Measurements from ENCODE around the gene MGAT4C.

The MGAT4C gene

DNA sequence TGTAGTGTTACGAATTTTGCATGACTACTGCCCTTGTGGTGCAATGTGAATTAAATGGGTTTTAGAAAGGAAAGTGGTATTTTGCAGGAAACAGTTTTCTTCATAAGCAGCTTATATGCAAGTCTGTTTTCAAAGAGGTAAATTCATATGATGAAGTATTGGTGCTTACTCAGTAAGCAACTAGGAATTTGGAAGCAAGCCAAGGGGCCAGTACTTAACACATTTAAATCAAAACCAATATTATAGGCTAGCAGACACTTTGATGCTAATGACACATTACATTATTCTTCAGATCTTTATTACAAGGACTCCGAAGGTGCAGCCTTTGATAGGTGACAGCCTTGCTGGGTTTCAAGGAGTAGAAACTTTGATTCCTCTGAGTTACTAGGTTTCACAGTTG lies 23.1 kb downstream of the MGAT4C start:
- H3K4me3 ChIP-seq, result no peak overlapping the region
- no peak overlapping the region for H3K27ac ChIP-seq

DNA sequence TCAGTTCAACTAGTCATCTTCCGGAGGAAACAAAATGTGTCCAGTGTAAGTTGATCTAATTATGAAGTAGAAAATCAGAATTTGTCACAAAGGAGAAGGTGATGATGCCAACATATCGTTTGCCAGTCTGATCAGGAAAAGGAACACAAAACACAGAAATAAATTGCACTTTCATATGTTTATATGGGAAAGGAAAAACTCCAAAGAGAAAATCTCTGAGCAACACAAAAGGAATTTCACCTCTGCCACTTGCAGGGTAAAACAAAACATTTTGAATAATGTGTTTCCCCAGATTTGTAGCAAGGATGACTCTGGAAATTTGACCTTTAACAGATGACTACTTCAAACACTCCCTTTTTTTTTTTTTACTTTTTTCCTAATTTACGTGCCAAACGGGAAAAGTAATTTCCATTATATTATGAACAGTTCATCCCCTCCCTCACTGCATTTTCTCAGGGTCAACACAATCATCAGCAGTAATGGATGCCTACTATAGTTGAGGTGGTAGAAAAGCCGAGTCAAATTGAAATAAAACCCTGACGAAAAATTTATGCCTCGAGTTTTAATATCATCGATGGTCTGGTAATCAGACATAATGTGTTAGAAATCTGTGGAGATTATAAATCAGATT lies 25.6 kb downstream of the MGAT4C start:
- no peak overlapping the region for H3K27ac ChIP-seq

DNA sequence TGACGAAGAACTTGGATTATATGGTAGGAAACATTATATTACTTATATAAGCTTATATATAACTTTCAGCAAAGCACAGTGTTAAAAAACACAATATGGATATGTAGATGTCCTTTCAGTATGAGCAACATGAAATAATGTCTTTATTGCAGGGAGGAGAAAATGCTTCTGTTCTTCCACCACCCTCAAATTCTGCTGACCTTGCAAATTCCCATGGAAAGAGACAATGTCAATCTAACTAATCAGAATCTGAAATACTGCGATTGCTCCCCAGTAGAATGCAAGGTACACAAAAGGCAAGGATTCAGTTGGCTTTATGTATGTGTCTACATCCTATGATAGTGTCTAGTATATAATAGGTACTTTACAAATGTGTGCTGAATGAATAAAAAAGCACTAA lies 26.4 kb downstream of the MGAT4C start:
- H3K27ac ChIP-seq, result no peak overlapping the region
- H3K4me3 ChIP-seq, result no peak overlapping the region

More for the DNA sequence above, 25.6 kb downstream of the MGAT4C start:
- no peak overlapping the region for H3K4me3 ChIP-seq

DNA sequence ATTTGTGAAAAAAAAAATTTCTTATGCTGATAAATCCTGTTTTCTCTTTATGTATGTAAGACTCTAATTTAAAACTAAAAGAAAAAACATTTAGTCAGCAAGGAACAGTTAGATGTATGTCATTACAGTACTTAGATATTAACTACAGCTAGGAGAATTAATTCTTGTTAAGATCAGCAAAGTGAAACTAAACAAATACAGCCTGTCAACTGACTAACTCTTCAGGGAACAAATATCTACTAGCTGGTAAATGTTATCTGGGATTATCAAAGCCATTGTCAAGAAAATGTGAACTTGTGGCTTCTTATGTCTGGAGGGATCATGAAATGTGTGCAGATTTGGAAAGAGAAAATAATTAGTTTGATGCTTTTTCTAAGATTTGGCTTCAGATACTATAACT lies 27.5 kb downstream of the MGAT4C start:
- no peak overlapping the region for H3K27ac ChIP-seq

DNA sequence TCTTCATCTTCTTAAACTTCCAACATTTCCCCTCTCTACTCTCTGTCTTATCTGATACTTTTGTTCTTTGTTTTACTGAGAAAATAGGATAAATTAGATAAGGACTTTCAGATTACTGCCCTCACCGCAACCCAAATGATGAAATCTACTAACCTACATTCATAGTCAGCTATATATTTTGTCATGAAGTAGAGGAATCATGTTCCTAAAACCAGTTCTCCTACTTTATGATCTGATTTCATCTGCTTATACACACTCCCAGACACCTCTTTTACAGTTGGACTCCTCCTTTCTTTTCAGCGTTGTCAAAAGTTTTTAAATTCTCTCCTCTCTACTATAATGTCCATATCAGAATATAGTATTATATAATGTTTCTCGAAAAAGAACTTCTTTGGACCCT lies 29.7 kb downstream of the MGAT4C start:
- H3K4me3 ChIP-seq, result no peak overlapping the region
- H3K27ac ChIP-seq, result no peak overlapping the region

More for the DNA sequence above, 27.5 kb downstream of the MGAT4C start:
- no peak overlapping the region for H3K4me3 ChIP-seq

DNA sequence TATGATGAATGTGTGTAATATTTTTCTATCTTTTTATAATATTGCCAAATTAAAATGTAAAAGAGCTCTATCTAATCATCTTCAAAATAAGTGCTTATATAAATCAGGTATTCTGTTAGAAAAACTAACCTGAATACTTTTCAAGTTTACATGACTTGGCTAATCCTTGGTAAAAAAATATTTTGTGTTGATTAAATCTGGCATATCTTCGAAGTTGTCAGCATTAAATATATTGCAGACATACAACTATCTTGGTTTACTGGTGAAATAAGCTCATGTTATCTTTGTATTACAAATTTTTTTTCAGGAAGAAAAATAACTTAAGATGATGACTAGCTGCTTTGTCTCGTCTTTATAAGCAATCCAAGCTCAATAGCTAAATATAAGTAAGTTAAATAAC lies 39.6 kb downstream of the MGAT4C start:
- H3K4me3 ChIP-seq, result no peak overlapping the region
- no peak overlapping the region for H3K27ac ChIP-seq

DNA sequence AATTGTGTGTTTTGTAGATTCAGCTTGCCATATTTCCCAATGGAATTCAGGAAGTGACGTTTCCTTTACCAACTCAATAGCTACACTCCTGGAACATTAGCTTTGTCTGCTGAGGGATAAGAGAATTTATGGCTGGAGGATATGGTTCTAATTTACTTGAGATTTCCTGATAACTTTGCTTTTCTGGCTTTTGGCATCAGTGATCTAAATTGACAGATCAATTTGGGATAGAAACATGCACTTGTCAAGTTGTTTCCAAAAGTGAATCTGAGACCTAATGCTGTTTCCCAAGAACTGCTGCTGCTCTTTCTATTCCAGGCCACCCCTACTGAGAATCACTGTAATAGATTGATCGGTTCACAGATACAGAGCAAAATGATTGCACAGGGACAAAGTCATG lies 43.2 kb downstream of the MGAT4C start:
- no peak overlapping the region for H3K27ac ChIP-seq
- H3K4me3 ChIP-seq, result no peak overlapping the region

DNA sequence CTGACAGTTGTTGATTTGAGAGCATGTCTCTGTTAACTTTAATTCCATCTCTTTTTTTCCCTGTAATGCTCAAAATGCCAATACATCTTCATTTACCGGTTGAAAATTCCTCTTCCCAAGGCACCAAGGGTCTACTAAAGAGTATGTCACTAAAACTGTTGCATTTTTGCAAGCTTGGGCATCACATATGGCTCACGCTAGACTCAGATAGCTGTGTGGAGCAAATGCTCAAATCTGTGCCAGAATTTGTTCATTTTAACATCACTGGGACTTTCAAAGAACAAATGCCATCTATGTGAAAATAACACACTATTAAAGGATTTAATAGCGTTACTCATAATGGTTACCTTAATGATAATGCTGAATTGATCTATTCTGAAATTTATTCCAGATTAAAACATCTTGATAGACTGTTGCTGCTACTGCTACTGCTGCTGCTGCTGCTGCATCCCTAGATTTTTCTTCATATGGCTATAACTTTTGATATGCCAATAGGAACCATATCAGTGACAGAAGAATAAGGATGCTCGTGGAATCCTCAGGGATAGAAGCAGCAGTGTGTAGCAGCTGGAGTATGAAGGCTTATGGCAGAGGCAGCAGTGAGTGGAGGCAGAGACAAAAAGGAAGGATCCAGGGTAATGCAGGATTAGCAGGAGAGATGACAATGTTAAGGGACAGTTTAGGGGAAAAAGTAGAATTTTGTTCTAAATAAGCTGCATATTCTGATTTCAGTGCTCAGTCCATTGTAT lies 57.3 kb downstream of the MGAT4C start:
- H3K4me3 ChIP-seq, result no peak overlapping the region
- no peak overlapping the region for H3K27ac ChIP-seq

DNA sequence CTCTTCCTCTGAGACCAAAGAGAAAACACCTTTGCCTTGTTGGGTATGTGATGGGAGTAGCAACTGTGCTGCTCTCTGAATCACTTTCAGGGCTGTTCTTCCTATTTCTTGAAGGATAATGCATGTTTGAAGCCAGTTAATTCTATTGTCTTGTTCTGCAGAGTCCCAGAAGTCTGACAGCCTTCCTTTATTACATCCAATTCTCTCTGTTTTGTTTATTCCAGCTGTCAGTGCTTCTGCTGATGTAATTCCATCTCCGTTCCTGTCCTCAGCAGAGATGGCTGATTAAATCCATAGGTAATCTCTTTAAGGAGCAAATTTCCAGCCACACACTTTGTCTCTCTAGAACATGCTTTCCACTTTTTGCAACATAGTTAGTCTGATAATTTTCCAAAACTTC lies 59.7 kb downstream of the MGAT4C start:
- Histone ChIP-seq H3K4me3 (no peak overlapping the region), H3K27ac (no peak overlapping the region)

DNA sequence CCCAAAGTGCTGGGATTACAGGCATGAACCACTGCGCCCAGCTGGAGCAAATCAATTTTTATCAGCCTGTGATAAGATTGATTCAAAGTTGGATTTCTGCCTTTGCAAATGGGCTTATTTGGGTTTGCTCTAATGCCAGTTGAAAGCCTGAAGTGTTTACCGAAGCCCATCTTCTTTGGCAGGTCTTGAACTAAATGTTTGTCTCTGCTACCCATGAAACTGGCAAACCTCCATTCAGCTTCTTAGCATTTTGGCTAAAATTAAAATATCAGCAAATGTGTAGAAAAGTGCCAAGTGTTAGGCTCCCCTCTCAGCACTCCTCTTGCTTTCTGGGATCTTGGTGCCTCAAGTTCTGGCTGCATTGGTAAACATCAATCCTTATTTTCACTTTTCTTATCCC lies 61.5 kb downstream of the MGAT4C start:
- Histone ChIP-seq H3K27ac (no peak overlapping the region), H3K4me3 (no peak overlapping the region)

DNA sequence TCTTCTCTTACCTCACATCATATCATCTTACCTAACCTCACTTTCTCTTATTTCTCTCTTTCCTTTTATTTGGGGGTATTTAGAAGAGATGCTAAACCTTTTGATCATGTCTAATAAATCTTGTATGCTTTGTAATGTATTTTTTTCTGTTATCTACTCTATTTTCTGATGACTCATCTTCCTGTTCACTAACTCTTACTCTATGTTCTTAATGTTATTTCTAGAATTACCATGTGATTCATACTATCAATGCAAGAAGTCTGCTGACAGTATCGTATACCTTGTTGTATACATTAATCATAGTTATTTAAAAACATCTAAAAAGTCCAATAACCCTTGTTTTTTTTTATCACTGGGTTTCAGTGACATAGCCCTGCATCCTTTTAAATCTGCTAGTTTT lies 62.3 kb downstream of the MGAT4C start:
- Histone ChIP-seq H3K27ac (no peak overlapping the region), H3K4me3 (no peak overlapping the region)

DNA sequence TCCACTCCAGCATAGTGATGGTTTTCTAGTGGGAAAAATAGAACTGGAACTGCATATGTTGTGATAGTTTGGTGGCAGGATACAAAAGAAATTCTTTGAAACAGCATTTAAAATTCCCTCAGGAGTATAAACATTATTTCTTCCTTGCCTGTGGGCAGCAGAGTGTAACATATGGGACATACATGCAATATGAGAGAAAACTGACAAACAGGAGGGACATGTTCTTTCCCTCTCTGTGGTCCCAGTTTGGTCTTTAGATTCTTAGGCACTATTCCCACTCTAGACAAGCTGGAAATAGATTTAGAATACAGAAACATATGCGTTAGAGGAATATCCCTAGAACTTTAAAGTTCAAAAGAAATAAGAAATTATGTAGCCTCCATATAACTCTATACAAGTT lies 68.0 kb downstream of the MGAT4C start:
- Histone ChIP-seq H3K4me3 (no peak overlapping the region), H3K27ac (no peak overlapping the region)

DNA sequence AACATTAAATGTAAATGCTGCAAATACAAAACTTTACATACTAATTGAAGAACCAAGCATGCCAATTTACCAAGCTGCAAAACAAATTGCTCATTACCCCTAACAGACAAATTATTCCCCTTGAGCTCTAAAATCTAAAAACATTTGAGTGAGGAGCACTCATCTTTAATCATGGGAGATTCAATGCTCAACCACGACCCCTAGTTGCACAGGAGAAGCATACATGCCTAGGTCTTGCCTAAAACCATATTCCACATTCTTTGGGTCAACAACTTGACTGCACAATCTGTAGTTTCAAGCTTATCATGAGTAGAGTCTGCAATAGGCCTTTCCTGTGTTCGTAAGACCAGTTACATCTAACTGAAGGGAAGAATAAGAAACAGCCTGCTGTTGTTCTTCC lies 69.7 kb downstream of the MGAT4C start:
- H3K27ac ChIP-seq, result no peak overlapping the region

DNA sequence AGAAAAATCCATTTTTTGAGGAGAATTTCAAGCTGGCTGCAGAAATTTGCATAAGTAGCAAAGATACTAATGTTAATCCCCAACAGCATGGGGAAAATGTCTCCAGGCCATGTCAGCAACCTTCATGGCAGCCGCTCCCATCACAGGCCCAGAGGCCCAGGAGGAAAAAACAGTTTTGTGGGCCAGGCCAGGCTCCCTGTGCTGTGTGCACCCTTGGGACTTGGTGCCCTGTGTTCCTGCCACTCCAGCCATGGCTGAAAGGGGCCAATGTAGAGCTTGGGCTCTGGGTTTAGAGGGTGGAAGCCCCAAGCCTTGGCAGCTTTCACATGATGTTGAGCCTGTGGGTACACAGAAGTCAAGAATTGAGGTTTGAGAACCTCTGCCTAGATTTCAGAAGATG lies 76.3 kb downstream of the MGAT4C start:
- Histone ChIP-seq H3K27ac (no peak overlapping the region), H3K4me3 (no peak overlapping the region)

More for the DNA sequence above, 69.7 kb downstream of the MGAT4C start:
- no peak overlapping the region for H3K4me3 ChIP-seq

DNA sequence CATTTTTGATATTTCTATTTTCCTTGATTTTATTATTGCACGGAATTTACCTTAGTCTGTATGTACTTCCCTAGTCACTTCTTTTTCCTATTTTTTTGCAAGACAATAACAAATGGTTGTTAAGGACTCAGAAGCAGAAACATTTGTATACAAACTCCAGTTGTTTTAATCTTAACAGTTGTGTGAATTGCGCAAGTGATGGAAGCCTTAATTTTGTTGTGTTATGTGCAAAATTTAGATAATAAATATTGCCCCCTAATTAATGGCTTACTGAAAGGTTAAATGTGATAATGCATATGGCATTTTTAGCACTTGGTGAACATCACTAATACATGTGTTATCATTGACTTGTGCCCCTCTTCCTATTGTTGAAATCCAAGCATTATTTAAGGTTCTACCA lies 82.0 kb downstream of the MGAT4C start:
- no peak overlapping the region for H3K27ac ChIP-seq
- no peak overlapping the region for H3K4me3 ChIP-seq

DNA sequence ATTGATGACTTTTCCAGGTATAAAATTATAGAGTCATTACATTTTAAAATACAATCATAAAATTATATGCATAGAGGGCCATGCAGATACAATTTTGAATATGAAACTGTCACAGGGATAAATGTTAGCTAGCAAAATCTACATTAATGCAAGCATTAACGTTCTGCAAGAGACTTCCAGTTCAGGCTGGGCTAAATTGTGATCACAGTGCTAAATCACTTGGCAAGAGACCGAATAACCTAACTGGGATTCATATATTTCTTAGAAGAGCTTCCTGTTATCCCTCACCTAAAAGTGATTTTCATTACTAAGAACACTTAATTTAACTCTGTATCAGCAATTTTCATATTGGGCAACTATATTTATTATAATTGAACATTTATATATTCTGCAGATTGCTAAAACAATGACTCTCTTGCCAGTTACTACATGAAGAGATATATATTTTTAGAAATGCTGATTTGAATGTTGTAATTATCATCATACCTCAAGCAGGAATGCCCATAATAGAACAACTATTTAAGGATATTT lies 83.2 kb downstream of the MGAT4C start:
- no peak overlapping the region for H3K27ac ChIP-seq
- H3K4me3 ChIP-seq, result no peak overlapping the region

DNA sequence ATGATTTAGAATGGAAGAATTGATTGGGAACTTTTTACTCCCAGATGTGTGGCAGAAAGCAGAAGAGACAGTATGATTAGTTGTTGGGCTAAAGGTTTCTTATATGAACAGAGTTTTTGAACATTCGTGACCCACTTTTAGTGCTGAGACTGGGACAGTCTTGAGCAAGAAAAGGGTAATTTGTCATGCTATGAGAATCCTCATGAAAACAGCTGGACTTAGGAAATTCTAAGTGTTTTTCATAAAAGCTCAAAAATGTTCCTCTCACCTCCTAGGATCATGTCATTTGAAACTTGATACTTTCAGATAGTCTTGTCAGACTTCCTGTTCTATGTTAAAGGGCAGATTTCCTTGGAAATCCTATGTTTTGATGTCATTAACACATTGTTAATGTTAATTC lies 86.1 kb downstream of the MGAT4C start:
- Histone ChIP-seq H3K4me3 (no peak overlapping the region), H3K27ac (no peak overlapping the region)

DNA sequence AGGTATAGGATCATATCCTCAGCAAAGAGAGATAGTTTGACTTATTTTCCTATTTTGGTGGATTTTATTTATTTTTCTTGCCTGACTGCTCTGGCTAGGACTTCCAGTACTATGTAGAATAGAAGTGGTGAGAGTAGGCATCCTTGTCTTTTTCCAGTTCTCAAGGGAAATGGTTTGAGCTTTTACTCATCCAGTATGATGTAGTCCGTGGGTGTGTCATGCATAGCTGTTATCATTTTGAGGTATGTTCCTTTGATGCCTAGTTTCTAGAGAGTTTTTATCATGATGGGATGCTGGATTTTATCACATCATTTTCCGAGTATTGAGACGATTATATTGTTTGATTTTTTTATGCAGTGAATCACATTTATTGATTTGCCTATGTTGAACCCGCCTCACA lies 97.2 kb downstream of the MGAT4C start:
- H3K4me3 ChIP-seq, result no peak overlapping the region
- no peak overlapping the region for H3K27ac ChIP-seq

DNA sequence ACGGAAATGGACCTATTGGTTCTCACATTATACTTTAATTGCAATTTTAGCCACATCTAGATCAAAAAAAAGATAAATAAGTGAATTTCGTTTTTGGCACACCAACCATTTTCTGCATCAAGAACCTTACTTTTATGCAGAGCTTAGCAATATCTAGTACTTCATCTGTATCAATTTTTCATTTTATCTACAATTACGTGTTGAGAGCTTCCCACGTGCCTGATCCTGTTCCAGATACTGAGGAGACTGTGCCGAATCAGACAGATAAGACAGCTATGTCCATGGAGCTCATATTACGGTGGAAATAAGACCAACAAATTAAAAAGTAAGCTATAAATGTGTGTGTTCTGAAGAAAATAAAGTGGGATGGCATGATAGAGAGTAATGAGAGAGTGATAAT lies 101.6 kb downstream of the MGAT4C start:
- Histone ChIP-seq H3K4me3 (no peak overlapping the region), H3K27ac (no peak overlapping the region)

DNA sequence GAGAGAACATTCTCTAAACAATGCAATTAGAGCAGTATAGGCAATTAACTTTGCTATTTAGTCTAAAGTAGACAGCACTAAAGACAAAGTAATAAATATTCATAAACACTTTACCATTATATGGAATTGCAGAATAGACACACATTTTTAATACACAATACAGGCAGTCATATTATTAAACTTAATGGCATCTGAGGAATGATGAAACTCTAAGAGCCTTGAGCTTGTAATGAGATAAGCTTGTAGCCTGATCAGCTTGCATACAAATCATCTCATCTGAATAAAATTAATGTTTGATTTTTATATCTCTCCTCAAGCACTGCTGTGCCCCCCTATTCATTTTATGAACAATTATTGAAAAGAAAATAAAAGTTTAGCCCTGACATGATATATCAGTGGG lies 107.6 kb downstream of the MGAT4C start:
- Histone ChIP-seq H3K4me3 (no peak overlapping the region), H3K27ac (no peak overlapping the region)

DNA sequence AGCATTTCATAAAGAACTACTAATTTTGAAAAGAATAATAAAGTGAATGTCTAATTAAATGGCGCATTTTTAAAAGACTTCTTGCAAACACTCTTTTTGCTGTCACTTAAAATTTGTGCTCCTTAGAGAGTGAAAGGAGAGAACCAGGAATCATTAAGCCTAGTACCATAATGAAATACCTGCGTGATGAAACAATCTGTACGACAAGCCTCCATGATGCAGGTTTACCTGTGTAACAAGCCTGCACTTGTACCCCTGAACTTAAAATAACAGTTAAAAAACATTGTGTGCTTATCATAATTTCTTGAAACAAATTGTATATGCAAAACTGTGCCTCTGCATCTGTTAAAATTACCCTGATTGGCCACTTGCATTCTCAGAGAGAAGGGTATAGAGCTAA lies 108.1 kb downstream of the MGAT4C start:
- Histone ChIP-seq H3K27ac (no peak overlapping the region), H3K4me3 (no peak overlapping the region)

DNA sequence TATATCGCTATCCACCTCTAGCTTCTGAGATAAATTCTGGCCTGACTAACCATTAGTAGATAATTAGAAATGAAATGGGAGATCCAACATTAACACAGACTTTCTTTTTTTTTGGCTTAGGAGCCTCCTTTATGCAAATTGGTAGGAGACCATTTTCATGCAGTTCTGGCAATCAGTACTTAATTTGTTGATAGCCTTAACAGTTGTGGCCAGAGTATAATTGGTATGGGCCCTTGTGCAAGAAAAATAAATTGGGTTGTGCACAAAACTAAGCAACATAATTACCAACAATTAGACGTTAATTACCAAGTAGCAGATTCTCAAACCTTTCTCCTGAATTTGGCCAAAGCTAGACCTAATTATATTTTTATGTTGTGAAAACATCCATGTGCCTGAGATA lies 111.0 kb downstream of the MGAT4C start:
- Histone ChIP-seq H3K27ac (no peak overlapping the region), H3K4me3 (no peak overlapping the region)
